Stomach (tissue), 4 donors: ENCODE data around the gene RPE65.

Source experiments
- CTCF ChIP-seq, 7 experiments: fragments of 450-650 bp in 4 of 7; fragments of 200-600 bp in 3 of 7; sonication (generic) in 3 of 7; IDR thresholded peaks; one replicate each; pipeline ENCODE4 v1.5.1; 2016 to 2019; ENCODE audit warnings: antibody characterized with exemption in 7 of 7, control low read depth in 2 of 7, mild to moderate bottlenecking in 1 of 7
- POLR2A ChIP-seq, 4 donors: fragments of 450-650 bp; IDR thresholded peaks; one replicate each; pipeline ENCODE4 v1.6.1; 2016; ENCODE audit warnings: antibody characterized with exemption in 4 of 4, control low read depth in 2 of 4, mild to moderate bottlenecking in 1 of 4, moderate library complexity in 1 of 4
- POLR2AphosphoS5 ChIP-seq, 3 donors: sonication (generic); formaldehyde crosslinking; IDR thresholded peaks; one replicate each; pipeline ENCODE4 v1.6.1; 2016; ENCODE audit warnings: antibody characterized with exemption in 3 of 3

GRCh38 chr1:68442006-68442405 lies 7.7 kb downstream of the RPE65 start:
- no peak for TF ChIP-seq CTCF (IDR thresholded peaks at IDR 0.05)
- no peak for TF ChIP-seq POLR2A (IDR thresholded peaks at IDR 0.05)
- TF ChIP-seq POLR2AphosphoS5 (IDR thresholded peaks at IDR 0.05), result no peak
